Effector CD8-positive, alpha-beta T cell (primary cell): ENCODE results near the gene MEST.
"Not testable (repeated sequence)": the region's sequence is repeated elsewhere in the genome, so short reads cannot be mapped to it uniquely, and the experiment has no call there.

ENCODE experiments used
- DNase-seq: peaks from one replicate; lab custom pipeline; 2025; lab: John Stamatoyannopoulos, UW

Gene MEST

DNA sequence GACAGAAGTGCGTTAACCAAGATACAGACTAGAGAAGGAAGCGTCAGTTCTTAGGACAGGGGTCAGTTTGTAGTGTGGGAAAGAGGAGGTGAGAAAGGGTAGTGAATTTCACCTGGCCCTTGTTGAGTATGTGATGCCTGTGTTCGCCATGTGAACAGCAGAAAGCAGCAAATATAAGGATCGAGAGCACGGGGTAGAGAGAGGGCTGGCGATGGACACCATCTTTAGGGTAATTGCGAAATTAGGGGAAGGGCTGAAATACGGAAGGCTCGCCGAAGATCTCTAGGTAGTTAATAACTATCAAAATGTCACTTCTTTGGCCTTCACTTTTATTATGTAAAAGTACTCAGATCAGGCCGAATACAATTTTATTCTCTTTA is 6.2 kb upstream of the MEST start:
- no peak for DNase-seq

DNA sequence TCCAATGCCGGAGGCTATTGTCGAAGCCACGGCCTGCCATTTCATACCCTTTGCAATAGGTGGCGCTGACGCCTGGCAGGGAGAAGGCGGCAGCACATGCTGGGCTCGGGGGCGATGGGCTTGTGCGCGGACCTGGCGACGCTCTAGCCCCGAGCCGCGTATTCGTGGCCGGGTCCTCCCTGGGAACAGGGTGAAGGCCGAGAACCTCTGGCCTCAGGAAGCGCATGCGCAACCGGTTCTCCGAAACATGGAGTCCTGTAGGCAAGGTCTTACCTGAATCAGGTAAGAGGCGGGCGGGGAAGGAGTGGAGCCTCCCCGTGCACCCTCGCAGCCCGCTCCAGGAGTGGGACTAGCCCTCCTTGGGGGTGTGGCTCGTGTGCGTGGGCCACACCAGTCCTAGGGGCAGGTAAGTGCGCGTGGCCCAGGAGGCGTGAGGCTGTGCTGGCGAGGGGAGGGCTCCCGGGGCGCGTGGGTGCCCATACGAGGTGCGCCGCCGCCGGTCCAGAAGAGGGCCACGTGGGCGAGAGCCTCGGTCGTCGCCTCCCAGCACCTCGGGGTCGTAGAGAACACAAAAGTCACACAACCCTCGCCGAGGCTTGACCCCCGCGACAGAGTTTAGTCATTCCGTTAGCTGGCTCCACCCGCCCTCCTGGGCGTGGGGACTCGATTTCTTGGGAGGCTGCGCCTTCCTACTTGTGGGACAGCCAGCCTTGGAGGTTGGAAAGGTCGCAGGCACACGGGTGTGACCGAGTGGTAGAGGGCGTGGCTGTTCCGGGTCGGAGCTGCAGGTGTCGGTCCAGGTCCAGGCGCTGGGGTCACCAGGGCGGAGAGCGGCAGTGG is 5.6 kb upstream of the MEST start:
- DNase-seq, result peak; percentile 42

- no peak for DNase-seq
Measured at GRCh38 chr7:130486954-130487436, 4.9 kb upstream of the MEST start.

DNA sequence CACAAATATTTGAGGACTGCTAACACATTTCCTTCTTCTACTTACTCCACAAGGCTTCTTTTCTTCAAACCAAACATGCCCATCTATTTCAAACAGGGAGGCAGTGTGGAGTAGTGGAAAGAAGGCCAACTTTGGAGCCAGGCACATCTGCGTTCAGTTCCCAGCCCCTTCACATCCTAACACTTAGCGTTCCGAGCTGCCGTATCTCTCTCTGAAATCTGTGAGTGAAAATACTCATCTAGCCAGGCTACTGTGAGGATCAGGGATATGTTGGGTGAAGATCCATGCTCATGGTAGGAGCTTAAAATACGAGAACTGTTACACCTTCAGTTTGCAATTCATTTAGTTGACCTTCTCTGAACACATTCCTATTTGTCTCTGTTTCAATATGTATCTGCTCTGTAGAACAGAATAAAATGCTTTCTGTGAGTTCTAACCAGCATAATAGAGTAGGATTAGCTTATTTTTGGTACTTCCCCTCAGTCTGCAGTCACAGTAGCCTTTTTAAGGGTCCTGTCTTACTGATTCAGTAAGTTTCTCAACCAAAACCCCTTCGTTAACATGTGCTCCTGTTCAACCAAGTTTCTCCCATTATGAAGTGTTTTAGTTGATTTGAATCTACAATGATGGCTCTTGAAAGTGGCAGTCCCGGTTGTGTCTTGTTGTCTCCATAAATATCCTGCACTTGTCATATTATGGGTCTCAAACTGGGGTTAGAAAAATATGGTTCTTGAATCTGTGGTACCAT is 3.3 kb upstream of the MEST start:
- DNase-seq, result no peak

DNA sequence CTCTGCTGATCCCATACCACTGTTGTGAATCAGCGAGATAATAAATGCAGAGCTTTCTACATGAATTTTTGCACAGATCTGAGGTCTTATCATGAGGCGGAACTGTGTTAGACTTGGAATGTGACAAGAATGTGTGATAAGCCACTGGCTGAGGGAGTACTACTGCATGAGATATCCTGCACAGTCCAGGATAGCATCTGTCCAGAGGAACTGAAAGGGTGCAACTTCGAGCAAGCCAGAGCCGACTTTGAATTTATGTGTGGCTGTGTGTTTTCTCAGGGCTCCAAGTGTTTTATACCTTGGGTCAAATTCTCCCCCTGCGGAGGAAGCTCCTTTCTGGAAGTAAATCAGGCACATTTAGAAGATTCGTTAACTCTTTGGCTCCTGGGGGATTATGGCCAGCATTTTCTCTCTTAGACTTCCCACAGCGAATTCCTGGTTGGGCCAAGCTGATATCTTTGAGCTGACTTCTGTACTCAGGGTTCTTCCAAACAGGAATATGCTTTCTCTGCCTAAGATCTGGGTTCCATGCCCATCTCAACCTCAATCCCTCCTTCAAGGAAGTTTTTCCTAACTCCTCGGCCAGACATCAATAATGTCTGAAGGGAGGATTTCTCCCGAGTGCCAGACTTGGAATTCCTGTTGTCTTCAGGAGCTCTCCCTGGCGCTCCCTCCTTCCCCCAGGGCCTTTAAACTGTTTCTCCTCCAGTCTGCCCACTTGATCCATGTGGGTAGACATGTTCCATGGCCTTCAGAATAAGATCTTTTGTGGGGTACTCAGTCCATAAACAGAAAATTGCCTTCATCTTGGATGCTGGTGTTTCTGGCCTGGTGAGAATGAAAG is 2.5 kb upstream of the MEST start:
- DNase-seq, result no peak

GRCh38 chr7:130490311-130490791 is 1.5 kb upstream of the MEST start:
- DNase-seq, result no peak

DNA sequence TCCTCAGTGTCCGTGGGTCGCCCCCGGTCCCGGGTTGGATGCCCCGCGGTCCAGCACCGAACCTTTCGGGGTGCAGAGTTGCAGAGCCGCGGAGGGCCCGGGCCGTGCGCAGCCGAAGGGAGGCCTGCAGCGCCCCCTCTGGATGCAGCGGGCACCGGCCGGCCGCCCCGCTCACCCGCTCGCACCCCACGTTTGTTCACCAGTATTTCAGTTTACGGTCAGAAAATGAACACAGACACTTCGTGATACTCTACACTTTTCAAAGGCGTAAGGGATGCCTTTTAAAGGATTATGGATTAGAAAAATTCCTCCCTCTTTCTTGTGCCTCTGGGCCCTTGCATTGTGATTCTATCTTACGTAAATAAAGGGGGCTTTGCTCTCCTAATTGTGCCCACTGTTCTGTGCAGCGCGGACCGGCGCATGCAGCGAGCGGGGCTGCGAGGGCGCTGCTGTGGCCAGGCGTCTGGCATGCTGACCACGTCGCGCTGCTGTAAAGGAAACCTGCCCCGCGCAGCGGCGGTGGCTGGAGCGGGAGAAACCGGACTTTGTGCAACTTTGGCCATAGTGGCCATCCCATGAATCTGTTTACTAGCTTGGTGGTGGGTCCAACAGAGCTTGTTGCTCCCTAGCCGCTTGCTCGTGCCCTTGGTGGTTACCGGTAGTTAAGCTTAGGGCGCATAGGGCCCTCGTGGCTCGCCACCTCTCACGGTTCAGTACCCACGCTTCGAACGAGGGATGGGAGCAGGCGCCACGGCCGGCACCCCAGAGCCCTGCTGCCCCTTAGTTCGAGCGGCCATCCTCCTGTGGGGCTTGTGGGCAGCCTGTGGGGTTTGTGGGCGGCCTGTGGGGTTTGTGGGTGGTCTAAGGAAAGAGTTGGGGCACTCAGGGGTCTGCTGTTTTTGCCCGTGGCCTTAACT is 739 bp upstream of the MEST start:
- peak; percentile 31 for DNase-seq

- no peak for DNase-seq
Measured at GRCh38 chr7:130492523-130493274, 814 bp downstream of the MEST start.

DNA sequence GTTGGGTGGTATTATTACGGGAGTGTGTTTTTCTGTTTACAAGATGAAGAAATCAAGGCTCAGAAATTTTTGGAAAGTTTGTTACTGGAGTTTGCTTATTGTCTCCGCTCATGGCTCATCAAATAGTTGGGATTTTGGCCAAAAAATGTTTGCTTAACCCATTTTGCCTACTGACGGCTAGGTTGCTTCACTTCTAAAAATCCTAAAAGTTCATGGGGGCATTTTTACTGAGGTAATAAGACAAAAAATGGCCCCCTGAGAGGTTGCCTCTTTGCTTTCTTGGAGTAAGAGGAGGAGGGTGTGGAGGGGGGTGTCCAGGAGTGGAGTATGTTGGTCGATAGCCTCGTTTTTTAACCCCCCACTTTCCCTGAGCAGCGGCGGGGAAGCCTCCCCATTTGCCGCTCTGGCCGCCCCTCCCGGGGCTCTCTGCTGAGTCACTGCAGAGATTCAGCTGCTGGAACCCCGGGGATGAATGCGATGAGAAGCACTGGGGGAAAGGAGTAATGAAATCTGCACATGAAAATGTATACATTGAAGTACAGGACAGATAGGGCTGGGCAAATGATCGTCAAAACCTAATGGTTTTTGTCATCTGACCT is 1.5 kb downstream of the MEST start:
- DNase-seq, result no peak

DNA sequence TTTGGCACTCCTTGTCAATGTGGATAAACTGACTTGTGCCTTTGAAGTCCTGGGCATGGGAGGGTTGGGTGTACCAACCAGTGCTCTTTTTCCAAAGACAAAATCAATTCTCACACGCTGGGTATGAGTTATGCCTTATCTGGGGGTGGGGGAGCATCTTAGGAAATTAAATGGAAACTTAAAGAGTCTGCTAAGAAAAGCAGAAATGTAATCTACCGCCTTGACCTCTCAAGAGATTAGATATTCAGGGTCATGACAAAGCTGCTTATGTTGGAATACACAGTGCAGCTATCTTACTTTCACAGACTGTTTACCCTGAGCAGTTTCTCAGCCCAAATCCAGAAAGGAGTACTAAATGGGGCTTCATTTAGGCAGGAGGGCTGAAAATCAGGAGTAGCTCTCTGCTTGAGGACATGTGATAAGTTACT is 2.6 kb downstream of the MEST start:
- no peak for DNase-seq

DNA sequence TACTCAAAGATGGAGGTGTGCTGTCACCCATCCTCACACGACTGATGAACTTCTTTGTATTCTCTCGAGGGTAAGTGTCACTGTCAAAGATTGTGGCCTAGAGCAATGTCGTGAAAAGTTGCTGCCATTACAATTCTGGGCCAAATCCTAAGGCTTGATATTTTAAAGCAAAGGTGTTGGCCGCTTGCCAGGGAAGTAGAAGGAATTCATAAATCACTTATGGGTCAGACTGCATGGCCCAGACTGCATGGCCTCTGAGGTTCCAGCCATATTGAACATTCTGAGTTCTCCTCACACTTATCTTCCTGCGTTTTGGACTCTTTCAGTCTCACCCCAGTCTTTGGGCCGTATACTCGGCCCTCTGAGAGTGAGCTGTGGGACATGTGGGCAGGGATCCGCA is 8.6 kb downstream of the MEST start:
- no peak for DNase-seq

GRCh38 chr7:130500910-130501309 is 9.0 kb downstream of the MEST start:
- no peak for DNase-seq

- no peak for DNase-seq
Measured at GRCh38 chr7:130505753-130506152, 13.9 kb downstream of the MEST start.

- DNase-seq, result no peak
Measured at GRCh38 chr7:130506358-130506757, 14.5 kb downstream of the MEST start.

- DNase-seq, result not testable (repeated sequence)
Measured at GRCh38 chr7:130512038-130512437, 20.2 kb downstream of the MEST start.

GRCh38 chr7:130513447-130513846 is 21.6 kb downstream of the MEST start:
- DNase-seq, result no peak

DNA sequence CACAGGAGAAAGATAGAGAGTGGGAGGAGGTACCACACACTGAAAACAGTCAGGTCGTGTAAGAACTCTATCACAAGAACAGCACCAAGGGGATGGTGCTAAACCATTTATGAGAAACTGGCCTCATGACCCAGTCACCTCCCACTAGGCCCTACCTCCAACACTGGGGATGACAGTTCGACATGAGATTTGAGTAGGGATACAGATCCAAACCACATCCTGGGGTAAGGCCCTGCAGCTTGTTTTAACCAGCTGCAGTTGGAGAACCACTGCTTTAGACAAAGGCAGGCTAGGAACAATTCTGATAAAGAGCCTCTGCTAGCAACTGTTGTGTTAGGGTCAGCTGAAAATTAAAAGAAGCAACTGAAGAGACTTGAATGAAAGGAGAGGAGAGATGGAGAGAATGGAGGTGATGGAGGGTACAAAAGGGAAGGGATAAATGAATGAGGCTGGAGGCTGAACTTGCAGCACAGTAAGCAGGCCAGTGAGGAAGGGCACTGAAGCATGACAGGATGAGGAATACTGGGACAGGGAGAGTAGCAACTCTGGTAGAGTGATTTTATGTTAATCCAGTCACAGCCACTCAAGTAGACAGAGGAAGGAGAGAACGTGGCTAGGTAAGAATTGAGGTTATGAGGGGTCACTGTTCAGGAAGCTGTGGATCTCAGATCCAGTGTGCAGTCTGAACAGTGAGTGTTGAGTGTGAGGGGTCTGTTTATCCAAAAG is 23.6 kb downstream of the MEST start:
- no peak for DNase-seq

DNA sequence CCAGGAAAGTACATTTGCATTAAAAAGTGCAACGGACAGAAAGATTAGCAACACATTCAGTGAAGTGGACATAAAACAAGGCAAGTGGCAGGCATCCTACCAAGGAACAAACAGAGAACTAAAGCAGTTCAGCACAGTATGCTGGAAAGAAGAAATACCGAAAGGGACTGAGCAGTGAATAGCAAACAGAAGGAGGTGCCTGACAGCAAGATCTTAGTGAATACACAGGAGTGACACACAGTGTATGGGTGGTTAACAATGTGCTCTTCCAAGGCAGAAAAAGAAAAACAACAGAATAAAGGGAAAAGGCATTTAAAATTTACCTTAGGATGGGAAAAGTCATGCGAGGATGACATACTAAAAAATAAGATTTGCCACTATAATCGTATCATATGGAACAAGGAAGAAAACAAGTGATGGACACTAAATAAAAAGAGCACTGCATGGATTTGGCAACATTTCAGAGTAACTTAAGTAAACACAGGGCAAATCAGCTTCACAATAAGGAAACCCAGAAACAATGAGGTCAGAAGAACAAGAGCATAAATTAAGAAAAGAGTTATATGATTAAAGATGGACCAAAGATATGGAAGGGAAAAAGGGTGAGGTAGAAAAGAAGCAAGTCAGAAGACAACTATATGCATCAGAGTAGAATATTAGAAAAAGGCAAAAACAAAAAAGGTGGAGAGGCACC is 29.5 kb downstream of the MEST start:
- no peak for DNase-seq
